Keratinocyte (primary cell): ENCODE data around the gene DCDC2.
"Not testable (repeated sequence)": the region's sequence is repeated elsewhere in the genome, so short reads cannot be mapped to it uniquely, and the experiment has no call there.

Experiments
- EZH2 ChIP-seq: IDR thresholded peaks from one replicate; pipeline ENCODE4 v1.6.1; 2012; ENCODE audit warnings: inconsistent platforms, mild to moderate bottlenecking, low read length, moderate library complexity
- TF ChIP-seq, protein P1 (sequence below), 3 experiments: IDR thresholded peaks in 1 of 3; conservative IDR thresholded peaks in 1 of 3; optimal IDR thresholded peaks in 1 of 3; 2 replicates in 2 of 3; 3 replicates in 1 of 3; pipeline versions ENCODE3 to v1.5.1; 2011; ENCODE audit warnings: low read length in 3 of 3, mild to moderate bottlenecking in 3 of 3, moderate library complexity in 2 of 3, control low read depth in 1 of 3, inconsistent platforms in 1 of 3; ENCODE audit not compliant: insufficient read depth in 2 of 3; ENCODE audit errors: extremely low read depth in 1 of 3

DNA sequence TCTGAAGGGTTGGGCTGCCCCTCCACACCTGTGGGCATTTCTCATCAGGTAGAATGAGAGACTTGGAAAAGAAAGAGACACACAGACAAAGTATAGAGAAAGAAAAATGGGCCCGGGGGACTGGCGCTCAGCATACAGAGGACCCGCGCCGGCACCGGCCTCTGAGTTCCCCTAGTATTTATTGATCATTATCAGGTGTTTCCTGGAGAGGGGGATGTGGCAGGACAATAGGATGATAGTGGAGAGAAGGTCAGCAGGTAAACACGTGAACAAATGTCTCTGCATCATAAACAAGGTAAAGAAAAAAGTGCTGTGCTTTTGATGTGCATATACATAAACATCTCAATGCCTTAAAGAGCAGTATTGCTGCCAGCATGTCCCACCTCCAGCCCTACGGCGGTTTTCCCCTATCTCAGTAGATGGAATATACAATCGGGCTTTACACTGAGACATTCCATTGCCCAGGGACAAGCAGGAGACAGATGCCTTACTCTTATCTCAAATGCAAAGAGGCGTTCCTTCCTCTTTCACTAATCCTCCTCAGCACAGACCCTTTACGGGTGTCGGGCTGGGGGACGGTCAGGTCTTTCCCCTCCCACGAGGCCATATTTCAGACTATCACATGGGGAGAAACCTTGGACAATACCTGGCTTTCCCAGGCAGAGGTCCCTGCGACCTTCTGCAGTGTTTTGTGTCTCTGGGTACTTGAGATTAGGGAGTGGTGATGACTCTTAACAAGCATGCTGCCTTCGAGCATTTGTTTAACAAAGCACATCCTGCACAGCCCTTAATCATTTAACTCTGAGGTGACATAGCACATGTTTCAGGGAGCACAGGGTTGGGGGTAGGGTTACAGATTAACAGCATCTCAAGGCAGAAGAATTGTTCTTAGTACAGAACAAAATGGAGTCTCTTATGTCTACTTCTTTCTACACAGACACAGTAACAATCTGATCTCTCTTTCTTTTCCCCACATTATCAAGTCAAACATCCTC lies 42.5 kb upstream of the DCDC2 start:
- TF ChIP-seq, protein P1, sequence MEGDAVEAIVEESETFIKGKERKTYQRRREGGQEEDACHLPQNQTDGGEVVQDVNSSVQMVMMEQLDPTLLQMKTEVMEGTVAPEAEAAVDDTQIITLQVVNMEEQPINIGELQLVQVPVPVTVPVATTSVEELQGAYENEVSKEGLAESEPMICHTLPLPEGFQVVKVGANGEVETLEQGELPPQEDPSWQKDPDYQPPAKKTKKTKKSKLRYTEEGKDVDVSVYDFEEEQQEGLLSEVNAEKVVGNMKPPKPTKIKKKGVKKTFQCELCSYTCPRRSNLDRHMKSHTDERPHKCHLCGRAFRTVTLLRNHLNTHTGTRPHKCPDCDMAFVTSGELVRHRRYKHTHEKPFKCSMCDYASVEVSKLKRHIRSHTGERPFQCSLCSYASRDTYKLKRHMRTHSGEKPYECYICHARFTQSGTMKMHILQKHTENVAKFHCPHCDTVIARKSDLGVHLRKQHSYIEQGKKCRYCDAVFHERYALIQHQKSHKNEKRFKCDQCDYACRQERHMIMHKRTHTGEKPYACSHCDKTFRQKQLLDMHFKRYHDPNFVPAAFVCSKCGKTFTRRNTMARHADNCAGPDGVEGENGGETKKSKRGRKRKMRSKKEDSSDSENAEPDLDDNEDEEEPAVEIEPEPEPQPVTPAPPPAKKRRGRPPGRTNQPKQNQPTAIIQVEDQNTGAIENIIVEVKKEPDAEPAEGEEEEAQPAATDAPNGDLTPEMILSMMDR (optimal IDR thresholded peaks at IDR 0.05 in 1 of 3, IDR thresholded peaks at IDR 0.05 in 1 of 3, conservative IDR thresholded peaks at IDR 0.05 in 1 of 3; ENCODE audit: extremely low read depth in 1 of 3, insufficient read depth in 2 of 3, low read length in 3 of 3), result not testable (repeated sequence)
- not testable (repeated sequence) for TF ChIP-seq EZH2
